ENCODE results near the gene EFNA4.

The EFNA4 gene

GRCh38 chr1:155063550-155064110, at the start of gene EFNA4:
Gene EFNA4 (plus strand): TSS chr1:155063740. CDS start chr1:155063824, 84 bp downstream.
- peak; percentile 57 to 70 for DNase-seq (ENCODE audit: extremely low read depth in 1 of 2, low read depth in 1 of 2)

GRCh38 chr1:155014709-155015508, 48.6 kb upstream of the EFNA4 start:
- no peak for DNase-seq (ENCODE audit: extremely low read depth in 1 of 2, low read depth in 1 of 2)

- DNase-seq (ENCODE audit: extremely low read depth in 1 of 2, low read depth in 1 of 2): no peak
These were observed 47.9 kb upstream of the EFNA4 start for GRCh38 chr1:155015527-155016230.

- DNase-seq (ENCODE audit: extremely low read depth in 1 of 2, low read depth in 1 of 2): no peak
These were observed 47.2 kb upstream of the EFNA4 start for GRCh38 chr1:155016231-155016831.

- peak; percentile 65 to 81 for DNase-seq (ENCODE audit: extremely low read depth in 1 of 2, low read depth in 1 of 2)
These were observed 46.2 kb upstream of the EFNA4 start for GRCh38 chr1:155017041-155017945.

- no peak for DNase-seq (ENCODE audit: extremely low read depth in 1 of 2, low read depth in 1 of 2)
These were observed 45.6 kb upstream of the EFNA4 start for GRCh38 chr1:155017946-155018316.

GRCh38 chr1:155018617-155019348, 44.8 kb upstream of the EFNA4 start:
- no peak for DNase-seq (ENCODE audit: extremely low read depth in 1 of 2, low read depth in 1 of 2)

- DNase-seq (ENCODE audit: extremely low read depth in 1 of 2, low read depth in 1 of 2): no peak
These were observed 43.9 kb upstream of the EFNA4 start for GRCh38 chr1:155019377-155020245.

- no peak for DNase-seq (ENCODE audit: extremely low read depth in 1 of 2, low read depth in 1 of 2)
These were observed 41.2 kb upstream of the EFNA4 start for GRCh38 chr1:155022136-155022926.

- DNase-seq (ENCODE audit: extremely low read depth in 1 of 2, low read depth in 1 of 2): no peak
These were observed 40.7 kb upstream of the EFNA4 start for GRCh38 chr1:155022927-155023236.

- DNase-seq (ENCODE audit: extremely low read depth in 1 of 2, low read depth in 1 of 2): no peak
These were observed 39.9 kb upstream of the EFNA4 start for GRCh38 chr1:155023627-155024026.

GRCh38 chr1:155024315-155024714, 39.2 kb upstream of the EFNA4 start:
- no peak for DNase-seq (ENCODE audit: extremely low read depth in 1 of 2, low read depth in 1 of 2)

- no peak for DNase-seq (ENCODE audit: extremely low read depth in 1 of 2, low read depth in 1 of 2)
These were observed 37.4 kb upstream of the EFNA4 start for GRCh38 chr1:155026154-155026553.

GRCh38 chr1:155026588-155026987, 37.0 kb upstream of the EFNA4 start:
- no peak for DNase-seq (ENCODE audit: extremely low read depth in 1 of 2, low read depth in 1 of 2)

GRCh38 chr1:155029513-155030242, 33.9 kb upstream of the EFNA4 start:
- no peak for DNase-seq (ENCODE audit: extremely low read depth in 1 of 2, low read depth in 1 of 2)

- no peak for DNase-seq (ENCODE audit: extremely low read depth in 1 of 2, low read depth in 1 of 2)
These were observed 33.2 kb upstream of the EFNA4 start for GRCh38 chr1:155030243-155030795.

- DNase-seq (ENCODE audit: extremely low read depth in 1 of 2, low read depth in 1 of 2): no peak
These were observed 32.6 kb upstream of the EFNA4 start for GRCh38 chr1:155030899-155031298.

Measured in activated CD8-positive, alpha-beta memory T cell treated with anti-CD3 and anti-CD28 coated beads for 1 hour (primary cell).